DMS53 treated with DMSO at 0.1 percent for 48 hours (cell line): ENCODE results near the gene CD164L2.

ENCODE experiments used
- DNase-seq: peaks from one replicate; lab custom pipeline; 2025; ENCODE audit not compliant: unreplicated experiment; lab: John Stamatoyannopoulos, UW

CD164L2 gene

GRCh38 chr1:27349784-27350662, 33.1 kb downstream of the CD164L2 start:
- DNase-seq: peak; percentile 79

- peak; percentile 67 for DNase-seq
Measured at GRCh38 chr1:27348861-27349783, 34.0 kb downstream of the CD164L2 start.

GRCh38 chr1:27346991-27347624, 36.0 kb downstream of the CD164L2 start:
- no peak for DNase-seq

- DNase-seq: no peak
Measured at GRCh38 chr1:27346357-27346756, 36.8 kb downstream of the CD164L2 start.

GRCh38 chr1:27345272-27345671, 37.9 kb downstream of the CD164L2 start:
- no peak for DNase-seq

GRCh38 chr1:27343639-27344025, 39.5 kb downstream of the CD164L2 start:
- DNase-seq: no peak

- DNase-seq: peak; percentile 40
Measured at GRCh38 chr1:27342778-27343638, 40.1 kb downstream of the CD164L2 start.

- DNase-seq: peak; percentile 14
Measured at GRCh38 chr1:27342391-27342777, 40.7 kb downstream of the CD164L2 start.

- peak; percentile 77 for DNase-seq
Measured at GRCh38 chr1:27341525-27342252, 41.4 kb downstream of the CD164L2 start, which contains the start of gene SYTL1. Gene SYTL1, plus strand, starts transcription at chr1:27342022. Its CDS starts 3,313 bp downstream, at chr1:27345335.

- DNase-seq: no peak
Measured at GRCh38 chr1:27339213-27339612, 43.9 kb downstream of the CD164L2 start.

GRCh38 chr1:27338751-27339150, 44.4 kb downstream of the CD164L2 start:
- no peak for DNase-seq

- DNase-seq: no peak
Measured at GRCh38 chr1:27336756-27337155, 46.4 kb downstream of the CD164L2 start.

GRCh38 chr1:27335506-27336422, 47.4 kb downstream of the CD164L2 start:
- no peak for DNase-seq

GRCh38 chr1:27333717-27334279, 49.3 kb downstream of the CD164L2 start:
- DNase-seq: no peak

GRCh38 chr1:27332536-27333281, 50.4 kb downstream of the CD164L2 start:
- peak; percentile 7 for DNase-seq

- no peak for DNase-seq
Measured at GRCh38 chr1:27331922-27332321, 51.2 kb downstream of the CD164L2 start.

GRCh38 chr1:27331426-27331825, 51.7 kb downstream of the CD164L2 start:
- no peak for DNase-seq

- DNase-seq: no peak
Measured at GRCh38 chr1:27330786-27331185, 52.3 kb downstream of the CD164L2 start.
